GM21390 (cell line): ENCODE data around the gene GNA12.
"Not testable (repeated sequence)": the region's sequence is repeated elsewhere in the genome, so short reads cannot be mapped to it uniquely, and the experiment has no call there.

ENCODE experiments used
- ATAC-seq: cut with Tn5 transposase; IDR thresholded peaks from one replicate; pipeline ENCODE4 v1.9.1; 2021; ENCODE audit not compliant: unreplicated experiment

Gene GNA12

DNA sequence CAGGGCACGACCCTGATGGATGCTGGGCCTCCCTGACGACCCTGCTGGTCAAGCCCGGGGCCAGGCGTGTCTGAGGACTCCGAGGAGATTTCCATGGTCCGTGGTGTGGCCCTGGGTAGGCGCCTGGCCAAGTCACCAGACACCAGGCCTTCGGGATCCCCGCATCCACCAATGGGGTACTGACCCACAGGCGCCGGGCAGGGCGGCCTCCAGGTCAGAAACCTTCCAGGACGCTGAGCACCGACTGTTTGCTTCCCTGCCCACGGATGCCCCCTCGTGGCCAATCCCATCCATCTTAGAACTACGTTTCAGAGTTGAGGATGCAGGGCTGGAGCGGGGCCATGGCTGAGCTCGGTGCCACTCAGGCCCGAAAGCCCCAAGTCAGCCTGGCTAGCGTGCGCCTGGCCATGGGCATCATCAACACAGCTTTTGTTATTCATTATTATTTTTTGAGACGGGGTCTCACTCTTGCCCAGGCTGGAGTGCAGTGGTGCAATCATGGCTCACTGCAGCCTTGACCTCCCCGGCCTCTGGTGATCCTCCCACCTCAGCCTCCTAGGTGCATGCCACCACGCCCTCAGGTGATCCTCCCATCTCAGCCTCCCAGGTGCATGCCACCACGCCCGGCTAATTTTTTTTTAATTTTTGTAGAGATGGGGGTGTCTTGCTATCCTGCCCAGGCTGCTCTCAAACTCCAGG, 163.2 kb downstream of the GNA12 start:
- ATAC-seq = no peak

DNA sequence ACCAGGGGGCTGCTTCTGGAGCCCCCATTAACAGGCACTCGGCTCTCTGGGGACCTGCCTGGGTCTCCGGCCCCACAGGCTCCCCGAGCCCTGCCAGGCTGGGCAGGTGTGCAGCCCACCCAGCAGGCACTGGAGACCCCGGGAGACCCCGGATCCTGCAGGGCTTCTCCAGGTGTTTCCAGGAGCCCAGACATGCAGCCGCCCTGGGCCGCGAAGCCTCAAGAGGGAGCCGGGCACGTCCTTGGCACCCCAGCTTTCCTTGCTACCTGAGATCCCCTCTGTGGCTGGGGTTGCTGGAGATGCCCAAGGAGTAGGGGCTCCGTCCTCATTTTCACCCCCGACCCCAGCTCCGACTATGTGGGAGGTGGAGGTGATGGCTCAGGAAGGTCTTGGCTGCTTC, 163.9 kb downstream of the GNA12 start:
- ATAC-seq = no peak

DNA sequence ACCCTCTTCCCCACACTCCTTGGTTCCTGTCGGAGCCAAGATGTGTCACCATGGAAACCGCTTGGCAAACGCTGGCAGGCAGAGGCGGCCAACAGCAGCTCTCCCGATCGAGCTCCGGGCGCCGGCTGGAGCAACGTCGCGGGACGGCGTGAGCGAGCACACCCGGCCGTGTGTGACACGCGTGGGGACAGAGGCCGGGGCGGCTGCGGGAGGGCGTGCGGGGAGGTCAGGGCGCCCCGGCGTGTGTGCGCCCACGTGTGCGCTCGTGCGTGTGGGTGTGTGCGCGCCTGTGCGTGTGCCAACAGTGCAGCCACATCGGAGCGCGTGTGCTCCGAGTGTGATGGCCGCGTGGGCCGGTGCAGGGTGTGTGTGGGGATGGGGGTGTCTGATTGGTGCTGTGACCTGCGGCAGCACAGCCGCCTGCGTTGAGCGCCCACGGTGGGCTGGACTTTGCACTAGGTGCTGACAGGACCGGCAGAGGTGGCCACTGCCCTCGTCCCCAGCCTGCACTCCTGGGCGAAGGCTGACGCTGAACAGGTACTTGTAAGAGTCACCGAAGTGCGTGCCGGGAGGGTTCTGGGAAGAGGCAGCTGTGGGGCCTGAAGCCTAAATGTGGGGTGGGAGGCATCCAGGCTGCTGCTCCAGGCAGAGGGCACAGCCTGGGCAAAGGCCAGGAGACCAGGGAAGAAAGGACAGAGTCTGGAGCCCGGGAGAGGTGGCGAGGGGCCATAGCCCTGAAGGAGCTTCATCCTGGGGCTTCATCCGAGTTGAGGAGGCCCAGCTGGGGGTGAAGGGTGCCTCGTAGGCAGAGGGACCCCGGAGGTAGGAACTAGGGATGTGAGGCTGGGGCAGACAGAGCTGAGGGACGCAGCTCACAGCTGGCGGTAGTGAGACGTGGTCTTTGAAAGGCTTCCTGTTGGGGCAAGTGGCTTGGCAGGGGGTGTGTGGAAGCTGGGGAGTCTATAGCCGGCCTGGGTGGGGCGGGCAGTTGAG, 164.7 kb downstream of the GNA12 start:
- ATAC-seq = not testable (repeated sequence)

DNA sequence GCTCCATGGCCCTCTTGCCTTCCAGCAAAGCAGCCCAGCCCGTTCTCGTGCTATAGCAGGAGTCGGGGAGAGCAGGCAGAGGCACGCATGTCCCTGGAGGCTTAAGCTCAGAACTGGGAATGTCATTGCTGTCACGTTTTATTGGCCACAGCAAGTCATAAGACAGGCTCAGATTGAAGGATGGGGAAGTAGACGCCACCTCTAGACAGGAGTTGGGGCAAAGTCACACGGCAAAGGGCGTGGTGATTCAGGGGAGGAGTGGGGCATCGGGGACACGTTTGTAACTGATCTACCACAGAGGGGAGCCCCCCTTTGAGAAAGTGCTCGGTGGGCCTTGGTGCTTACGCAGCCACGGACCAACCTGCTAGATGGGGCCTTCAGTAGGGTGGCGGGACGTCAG, 165.7 kb downstream of the GNA12 start:
- not testable (repeated sequence) for ATAC-seq
